ENCODE data around the gene TSTD2.
"Not testable (repeated sequence)": the region's sequence is repeated elsewhere in the genome, so short reads cannot be mapped to it uniquely, and the experiment has no call there.

TSTD2 gene

DNA sequence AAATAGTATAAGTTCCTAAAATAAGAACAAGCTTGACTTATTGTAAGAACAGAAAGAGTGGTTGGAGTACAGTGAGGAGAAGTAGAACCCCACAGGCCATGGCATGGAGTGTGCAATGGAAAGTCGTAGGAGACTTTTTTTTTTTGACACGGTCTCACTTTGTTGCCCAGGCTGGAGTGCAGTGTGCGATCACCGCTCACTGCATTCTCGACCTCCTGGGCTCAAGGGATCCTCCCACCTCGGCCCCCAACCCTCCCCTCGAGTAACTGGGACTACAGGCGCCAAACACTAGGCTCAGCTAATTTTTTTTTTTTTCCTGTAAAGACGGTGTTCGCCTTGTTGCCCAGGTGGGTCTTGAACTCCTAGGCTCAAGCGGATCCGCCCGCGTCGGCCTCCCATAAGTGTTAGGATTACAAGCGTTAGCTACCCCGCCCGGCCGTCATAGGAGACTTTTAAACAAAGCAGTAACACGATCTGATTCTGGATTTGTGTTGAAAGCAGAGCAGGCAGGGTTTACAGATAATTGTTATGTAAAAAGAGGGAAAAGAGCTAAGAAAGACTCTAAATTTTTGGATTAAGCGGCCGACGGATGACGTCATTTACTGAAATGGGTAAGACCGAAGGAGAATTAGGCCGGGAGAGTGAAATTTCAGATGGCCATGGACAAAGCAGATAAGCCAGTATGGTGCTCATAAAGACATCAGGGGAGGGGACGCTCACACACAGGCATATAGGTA lies 752 bp downstream of the TSTD2 start:
- DNase-seq: peak; percentile 94

DNA sequence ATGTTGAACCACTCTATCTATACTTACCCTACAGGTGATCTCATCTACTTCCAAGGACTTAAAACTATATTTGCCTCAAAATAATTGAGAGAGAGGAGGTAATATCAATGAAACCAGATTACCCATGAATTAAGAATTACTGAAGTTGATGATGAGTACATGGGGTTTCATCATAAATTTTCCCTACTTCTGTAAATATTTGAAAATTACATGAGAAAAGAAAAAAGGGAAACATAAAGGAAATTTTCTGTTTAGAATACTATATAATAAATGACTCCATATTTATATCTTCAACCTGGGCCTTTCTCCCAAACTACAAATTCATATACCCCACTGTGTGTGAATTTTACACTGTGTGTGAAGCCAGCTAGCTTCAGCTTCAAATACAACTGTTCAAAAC lies 2.6 kb downstream of the TSTD2 start:
- no peak for DNase-seq

DNA sequence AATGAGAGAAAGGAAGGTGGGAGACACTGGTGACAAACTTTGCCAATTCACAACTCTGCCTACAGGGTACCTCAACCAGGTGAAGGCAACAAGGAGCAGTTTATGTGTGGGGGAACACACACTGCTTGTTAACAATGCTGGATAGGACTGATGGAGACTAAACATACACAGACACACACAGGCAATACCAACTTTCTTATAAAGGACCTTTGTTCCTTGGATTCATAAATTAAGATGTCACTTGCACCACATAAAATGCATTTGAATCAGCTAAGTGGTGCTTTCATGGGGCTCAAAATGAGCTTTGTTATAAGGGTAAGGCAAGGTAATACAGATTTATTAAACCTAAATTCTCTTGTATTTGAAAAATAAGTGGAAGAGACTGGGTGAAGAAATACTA lies 4.0 kb downstream of the TSTD2 start:
- no peak for DNase-seq

DNA sequence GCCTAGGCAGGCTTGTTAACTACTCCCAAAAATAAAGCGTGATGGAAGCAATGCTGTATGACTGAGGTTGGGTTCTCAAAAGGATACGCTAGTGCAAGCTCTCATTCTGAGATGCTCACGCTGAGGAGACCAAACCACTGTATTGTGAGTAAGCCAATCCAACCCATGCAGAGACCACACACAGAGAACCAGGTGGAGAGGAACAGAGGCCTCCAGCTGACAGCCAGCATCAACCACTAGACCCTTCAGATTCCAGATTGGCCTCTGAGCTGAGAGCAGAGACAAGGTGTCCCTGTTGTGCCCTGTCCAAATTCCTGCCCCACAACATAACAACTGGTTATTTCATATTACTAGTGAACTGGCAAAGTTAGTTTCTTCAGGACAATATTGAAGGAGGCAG lies 4.5 kb downstream of the TSTD2 start:
- DNase-seq: no peak

DNA sequence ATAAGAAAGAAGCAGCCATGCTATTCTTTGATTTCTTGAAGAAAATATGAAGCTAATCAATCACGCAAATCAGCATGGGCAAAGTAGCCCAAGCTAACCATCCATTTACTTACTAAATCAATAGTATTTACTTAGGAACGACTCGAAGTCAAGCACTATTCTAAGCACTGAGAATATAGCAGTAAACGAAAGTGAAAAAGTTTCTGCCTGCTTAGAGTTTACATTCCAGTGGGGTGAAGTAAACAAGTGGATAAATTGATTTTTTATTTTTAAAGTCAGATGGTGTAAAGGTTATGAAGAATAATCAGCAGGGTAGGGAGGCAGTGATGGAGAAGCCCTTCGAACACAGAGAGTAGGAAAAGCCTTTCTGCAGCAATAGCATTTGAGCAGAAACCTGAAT lies 5.5 kb downstream of the TSTD2 start:
- no peak for DNase-seq

DNA sequence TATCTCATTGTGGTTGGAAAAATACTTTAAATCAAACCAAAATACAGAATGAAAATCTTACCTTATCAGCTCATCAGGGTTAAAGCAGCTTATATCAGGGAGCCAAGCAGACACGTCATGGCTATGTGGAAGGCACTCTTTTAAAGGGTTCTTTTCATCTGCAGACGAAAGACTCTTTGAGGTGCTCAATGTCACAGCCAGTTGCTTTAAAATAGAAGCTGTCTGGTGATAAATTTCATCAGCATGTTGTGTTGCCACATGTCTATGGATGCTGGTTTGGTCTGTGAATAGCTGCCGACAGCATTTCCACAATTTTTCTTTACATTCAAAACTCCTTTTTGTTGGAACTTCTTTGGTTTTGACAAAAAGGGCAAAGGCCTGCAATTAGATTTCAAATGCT lies 7.5 kb downstream of the TSTD2 start:
- no peak for DNase-seq

DNA sequence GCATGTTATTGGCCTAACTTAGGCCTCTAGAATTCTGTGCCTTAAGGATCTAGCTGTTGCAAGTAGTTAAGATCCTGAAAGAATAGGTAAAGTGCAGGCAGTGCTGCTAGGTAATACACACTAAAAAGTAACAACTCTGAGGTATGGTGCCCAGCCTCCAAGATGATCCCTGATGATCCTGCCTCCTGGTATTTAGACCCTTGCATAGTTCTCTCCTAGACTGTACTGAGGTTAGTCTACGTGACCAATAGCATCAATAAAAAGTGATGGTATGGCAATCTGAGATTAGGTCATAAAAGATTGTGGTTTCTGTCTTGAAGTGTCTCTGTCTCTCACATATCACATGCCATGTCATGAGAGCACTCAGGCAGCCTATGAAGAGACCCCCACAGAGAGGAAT lies 9.2 kb downstream of the TSTD2 start:
- DNase-seq: no peak

DNA sequence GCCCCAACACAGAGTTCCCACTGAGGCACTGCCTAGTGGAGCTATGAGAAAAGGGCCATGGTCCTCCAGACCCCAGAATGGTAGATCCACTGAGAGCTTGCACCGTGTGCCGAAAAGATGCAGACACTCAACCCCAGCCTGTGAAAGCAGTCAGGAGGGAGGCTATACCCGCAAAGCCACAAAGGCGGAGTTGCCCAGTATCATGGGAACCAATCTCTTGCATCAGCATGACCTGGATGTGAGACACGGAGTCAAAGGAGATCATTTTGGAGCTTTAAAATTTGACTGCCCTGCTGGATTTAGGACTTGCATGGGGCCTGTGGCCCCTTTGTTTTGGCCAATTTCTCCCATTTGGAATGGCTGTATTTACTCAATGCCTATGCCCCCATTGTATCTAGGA lies 10.7 kb downstream of the TSTD2 start:
- DNase-seq: not testable (repeated sequence)

DNA sequence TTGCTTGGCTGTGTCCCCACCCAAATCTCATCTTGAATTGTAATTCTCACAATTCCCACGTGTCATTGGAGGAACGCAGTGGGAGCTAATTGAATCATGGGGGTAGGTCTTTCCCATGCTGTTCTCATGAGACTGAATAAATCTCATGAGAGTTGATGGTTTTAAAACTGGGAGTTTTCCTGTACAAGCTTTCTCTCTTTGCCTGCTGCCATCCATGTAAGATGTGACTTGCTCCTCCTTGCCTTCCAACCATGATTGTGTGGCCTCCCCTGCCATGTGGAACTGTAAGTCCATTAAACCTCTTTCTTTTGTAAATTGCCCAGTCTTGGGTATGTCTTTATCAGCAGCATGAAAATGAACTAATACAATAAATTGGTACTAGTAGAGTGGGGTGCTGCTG lies 13.1 kb downstream of the TSTD2 start:
- not testable (repeated sequence) for DNase-seq

DNA sequence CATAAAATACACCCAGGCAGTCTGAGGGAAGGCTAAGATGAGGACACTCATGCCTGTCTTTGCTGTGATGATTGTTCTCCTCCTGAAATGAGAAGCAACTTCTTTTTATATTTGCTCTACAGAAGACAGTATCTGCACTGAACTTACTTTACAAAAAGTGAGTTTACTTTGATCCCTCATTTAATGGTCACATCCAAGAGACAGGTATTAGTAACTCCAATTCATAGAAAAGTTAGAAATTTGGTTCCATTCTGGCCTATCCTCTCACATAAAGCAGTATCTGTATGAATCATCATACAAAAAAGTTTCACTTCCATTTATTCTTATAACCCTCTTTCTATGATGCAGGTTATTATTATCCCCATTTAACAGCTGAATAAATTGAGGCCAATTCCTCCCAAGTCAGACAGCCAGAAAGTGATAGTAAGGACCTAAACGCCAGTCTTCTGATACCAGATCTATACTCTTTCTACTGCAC lies 15.2 kb downstream of the TSTD2 start:
- DNase-seq: no peak

DNA sequence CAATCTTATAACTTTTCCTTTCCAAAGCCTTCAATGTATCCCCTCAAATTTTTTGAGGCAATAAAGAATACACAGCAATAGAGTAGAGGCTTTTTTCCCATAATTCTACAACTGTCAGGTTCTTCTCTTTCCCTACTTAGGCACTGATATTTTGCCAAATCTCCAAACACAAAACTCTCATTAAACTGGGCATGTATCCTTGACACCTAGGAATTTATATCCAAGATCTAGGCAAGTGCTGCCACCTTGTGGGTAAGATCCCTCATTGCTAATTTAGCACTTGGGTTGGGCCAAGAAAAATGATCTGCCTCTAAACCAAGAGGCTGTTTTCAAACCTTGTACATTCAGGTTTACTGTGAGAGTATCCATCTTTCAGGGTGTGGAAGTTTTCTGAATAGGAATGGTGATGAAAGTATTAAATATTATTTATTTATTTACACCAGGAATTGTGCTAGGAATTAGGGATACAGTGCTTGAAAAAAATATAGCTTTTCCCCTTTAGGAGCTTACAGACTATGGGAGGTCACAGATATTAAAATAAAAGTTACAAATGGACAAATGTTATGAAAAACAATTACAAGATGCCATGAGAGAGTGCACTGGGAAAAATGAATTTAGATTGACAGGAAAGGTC lies 17.6 kb downstream of the TSTD2 start:
- DNase-seq: no peak

DNA sequence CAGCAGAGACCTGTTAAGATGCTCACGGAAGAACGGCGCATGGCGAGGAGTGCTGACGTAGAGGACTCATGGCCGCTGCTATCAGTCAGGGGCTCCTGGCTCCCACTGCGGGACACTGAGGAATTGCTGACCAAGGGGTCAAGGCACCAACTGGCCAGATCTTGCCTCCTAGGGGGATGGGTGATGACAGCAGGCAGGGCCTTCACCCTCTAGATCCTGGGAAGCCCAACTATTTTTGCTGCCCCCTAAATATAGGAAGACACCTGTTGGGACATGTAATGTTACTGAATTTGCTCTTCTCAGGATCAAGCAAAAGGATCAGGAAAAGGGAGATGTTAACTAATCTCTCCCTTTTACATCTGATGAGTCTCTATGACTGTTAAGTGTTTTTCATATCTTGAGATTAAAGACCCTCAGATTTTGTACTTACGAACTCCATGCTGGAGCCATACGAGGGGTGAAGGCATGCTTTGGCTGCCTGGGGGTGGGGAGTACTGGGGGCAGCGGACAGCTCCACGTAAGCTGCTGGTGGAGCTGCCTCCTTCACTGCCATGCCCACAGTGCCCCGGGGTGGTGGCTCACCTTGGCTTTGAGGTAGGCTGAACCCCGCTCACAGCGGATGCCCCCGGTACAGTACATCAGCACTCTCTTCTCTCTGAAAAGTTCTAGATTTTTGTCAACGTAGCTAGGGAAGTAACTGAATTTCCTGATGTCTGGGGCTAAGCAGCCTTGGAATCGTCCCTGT lies 28.1 kb downstream of the TSTD2 start:
- DNase-seq: no peak

DNA sequence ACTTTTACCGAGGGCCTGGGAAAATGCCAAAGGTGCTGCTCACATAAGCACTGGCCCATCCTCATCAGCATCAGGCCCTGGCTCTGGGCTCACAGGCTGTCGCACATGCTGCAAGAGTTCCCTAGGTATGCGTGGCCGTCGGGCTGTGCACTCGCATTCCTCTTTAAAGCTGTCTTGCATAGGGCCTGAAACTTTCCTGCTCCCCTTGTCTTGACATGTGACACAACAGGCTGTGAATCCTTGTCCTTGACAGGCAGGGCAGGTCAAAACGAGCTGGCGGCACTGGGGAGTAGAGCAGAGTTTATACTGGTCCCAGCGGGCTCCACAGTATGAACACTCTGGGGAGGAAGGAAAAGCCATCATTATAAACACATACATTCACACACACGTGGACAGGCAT lies 30.7 kb downstream of the TSTD2 start:
- no peak for DNase-seq

DNA sequence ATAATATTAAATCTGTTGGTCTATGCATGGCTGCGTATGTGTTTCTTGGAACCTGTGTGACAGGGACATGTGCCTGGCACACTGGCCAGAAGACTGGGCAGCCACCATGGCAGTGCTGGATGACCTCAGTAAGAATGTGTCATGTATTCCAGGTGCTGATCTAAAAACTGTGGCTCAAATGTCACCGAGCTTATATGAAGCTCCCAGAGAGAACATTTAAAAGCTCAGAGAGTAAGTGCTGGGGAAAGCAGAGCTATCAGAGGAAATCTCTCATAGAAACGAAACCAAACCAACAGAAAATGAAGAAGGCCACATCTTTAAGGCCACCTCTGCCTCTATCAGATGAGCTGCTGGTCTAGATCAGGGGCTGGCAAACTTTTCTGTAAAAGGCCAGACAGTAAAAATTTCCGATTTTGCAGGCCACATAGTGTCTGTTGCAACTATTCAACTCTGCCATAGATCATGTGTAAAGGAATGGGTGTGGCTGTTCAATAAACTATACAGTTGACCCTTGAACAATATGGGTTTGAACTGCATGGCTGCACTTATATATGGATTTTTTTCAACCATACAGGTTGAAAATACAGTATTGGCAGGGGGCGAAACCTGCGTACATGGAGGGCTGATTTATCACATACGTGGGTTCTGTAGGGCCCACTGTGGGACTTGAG lies 31.8 kb downstream of the TSTD2 start:
- no peak for DNase-seq

DNA sequence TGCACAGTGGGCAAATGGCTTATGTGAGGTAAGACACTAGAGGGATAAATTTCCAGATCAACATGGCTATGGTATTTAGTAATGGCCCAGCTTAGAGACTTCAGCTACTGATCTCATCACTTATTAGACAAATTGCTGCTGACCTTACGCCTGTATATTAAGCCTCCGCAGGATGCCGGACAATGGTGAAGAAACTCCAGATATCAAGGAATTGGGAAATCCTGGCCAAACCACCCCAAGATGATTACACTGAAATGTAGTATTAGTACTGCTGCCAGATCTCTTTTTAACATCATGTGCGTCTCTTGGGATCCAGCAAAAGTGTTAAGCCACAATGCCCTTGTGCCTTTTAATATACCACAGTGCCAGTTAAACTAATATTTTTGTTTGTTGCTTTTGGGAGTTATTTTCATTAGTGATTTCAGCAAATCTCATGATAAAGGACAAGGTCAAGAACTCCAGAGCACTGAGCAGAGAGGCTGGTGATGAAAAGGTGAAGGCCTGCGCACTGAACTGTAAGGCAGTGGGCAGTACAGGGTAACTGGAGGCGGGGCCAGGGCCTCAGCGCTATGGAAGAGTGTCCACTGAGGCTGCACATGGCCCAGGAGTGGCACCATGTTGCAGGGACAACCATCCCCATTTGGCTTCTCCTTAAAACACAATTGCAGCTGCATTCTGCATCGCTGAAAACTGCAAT lies 32.5 kb downstream of the TSTD2 start:
- DNase-seq: no peak

DNA sequence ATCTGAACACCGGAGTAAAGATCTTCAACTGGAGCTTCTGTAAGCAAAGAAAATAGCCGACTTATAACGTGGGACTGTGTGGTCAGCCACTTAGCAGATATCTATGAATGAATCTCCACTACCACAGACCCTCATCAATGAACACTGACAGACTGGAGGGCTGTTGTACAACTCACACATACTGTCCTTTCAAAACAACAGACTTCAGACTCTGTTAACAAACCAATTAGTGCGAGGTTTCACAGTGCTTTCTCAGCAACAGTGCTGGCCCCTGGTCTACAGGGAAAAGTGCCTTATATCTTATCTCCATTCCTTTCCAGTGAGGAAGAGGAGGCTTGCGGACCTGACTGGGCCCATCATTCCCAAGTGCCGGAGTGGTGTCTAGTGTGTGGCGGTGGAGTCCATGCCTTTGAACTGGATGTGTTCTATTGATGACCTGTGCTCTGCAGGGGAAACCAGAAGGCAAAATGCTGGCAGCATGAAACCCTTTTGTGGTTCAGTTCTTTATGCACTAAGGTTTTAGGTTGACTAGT lies 33.8 kb downstream of the TSTD2 start:
- no peak for DNase-seq

DNA sequence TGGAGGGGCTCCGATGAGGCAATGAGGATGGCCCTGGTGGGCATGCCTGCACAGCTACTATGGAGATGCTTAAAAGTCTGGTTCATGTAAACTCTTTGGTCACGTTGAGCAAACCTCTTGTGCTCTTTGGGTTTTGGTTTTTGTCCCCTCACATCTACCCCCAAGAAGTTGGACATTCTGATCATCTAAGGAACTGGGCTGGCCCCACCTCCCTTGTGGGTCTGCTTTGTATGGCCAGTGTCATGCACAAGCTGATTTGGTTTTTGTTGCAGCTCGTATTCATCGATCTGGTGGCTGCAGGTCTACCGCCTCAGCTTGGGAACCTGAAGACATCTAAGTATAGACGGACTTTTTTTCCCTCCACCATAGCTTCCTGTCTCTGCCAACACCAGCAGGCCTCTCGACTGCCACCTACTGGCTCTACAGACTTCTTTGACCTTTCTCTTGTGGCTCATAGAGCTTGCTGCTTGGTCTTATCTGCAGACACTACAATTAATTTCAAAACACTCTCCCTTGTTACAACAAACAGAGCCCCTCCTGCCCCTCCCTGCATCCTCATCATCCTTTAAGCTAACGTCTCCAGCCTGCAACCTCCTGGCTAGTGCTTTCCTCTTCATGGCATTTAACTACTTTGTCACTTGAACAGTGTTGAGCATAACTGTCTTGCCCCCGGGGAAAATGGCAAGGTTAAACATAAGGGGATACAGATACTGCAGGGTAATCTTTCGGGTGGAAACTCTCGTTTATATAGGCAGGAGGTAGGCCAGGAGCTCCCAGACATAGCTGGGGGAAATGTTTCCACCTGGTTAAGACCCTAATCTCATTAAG lies 34.5 kb downstream of the TSTD2 start:
- DNase-seq: peak; percentile 44

DNA sequence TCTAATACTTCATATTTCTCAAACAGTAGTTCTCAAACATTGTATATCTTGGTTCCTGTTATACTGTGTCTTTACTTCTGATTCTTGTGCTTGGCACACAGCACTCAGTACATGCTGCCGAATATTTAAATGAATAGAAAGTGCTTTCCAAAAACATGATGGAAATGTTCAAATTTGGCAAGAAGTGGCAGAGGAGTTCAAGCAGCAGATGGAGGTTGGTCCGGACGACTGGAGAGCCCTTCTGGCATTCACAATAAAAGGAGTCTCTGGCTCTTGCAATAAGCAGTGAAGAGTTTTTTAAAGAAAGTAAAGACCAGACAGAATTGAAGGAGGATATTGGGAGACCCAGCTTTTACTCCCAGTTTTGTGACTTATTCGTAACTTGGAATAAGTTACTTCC lies 36.3 kb downstream of the TSTD2 start:
- DNase-seq: no peak

DNA sequence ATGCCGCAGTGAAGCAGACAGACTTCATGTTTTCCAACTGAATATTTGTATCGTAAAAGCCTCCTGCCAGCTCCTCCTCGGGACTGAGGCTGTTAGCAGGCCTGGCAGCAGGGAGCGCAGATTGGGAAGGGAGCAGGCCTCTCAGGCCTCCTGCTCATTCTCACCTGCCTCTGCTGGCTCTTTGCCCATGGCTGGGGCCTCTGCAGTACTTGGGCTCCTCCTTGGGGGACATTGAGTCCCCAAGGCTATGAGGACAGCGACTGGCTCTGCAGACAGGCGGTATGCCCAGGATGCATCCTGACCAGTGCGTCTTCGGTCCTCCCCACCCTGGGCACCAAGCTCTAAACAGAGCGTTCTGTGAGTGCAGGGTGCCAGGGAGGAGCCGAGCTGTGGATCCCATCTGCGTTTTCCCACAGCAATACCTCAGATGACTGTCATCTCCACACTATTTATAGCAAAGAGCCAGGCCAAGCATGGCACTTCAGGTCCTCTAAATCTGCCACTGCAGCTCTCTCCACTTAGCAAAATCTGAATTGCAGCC lies 38.7 kb downstream of the TSTD2 start:
- DNase-seq: no peak

DNA sequence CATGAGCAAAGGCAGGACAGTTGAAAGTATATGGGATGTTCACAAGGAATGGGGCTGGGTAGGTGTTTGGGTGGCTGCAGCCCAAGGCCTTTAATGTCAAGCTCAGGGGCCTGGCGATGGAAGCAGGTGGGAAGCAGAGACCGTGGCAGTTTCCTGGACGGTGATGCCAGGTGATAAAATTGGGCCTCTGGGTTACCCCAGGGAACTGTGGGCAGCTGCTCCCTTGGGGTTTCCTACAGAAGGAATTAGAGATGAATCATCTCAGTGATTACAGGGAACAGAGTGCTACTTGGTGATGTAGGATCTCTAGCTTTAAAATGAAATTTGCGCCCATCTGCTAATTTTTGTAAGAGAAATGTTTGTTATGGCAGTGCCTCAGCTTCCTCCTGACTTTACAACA lies 39.2 kb downstream of the TSTD2 start:
- DNase-seq: no peak

DNA sequence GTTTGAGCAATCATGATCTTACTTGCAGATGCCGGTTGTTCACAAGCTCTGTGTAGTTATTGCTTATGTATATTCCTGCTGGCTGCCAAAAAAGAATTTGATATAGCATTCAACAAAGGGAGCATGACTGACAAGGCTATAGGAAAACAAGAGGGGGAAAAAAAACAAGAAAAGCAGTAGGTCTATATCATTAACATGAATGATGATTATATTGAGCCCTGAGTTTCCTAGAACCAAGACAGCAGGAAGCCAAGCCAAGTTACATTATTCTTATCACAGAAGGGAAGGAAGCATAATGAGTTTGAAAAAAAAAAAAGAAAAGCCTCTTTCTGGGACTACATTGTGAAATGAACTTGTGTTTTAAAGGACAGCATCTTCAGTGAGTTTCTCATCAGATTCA lies 41.0 kb downstream of the TSTD2 start:
- no peak for DNase-seq

All from right kidney (tissue), 1 donor.